GM21786 (cell line): ENCODE results near the gene OR2H2.

Experiments used
- ATAC-seq: cut with Tn5 transposase; IDR thresholded peaks from one replicate; pipeline ENCODE4 v1.9.1; 2021; ENCODE audit not compliant: unreplicated experiment

OR2H2 gene

GRCh38 chr6:29590218-29590808 is 5.4 kb downstream of the OR2H2 start:
- ATAC-seq = no peak

GRCh38 chr6:29591677-29592076 is 6.8 kb downstream of the OR2H2 start:
- no peak for ATAC-seq

- no peak for ATAC-seq
Observed at GRCh38 chr6:29593199-29593855, 8.4 kb downstream of the OR2H2 start.

GRCh38 chr6:29596381-29596900 is 11.5 kb downstream of the OR2H2 start:
- no peak for ATAC-seq

GRCh38 chr6:29597184-29597583 is 12.3 kb downstream of the OR2H2 start:
- no peak for ATAC-seq

- no peak for ATAC-seq
Observed at GRCh38 chr6:29598172-29598747, 13.3 kb downstream of the OR2H2 start.

- no peak for ATAC-seq
Observed at GRCh38 chr6:29602564-29603361, 17.8 kb downstream of the OR2H2 start.

GRCh38 chr6:29603456-29603855 is 18.5 kb downstream of the OR2H2 start:
- ATAC-seq = no peak

GRCh38 chr6:29603930-29604329 is 19.0 kb downstream of the OR2H2 start:
- no peak for ATAC-seq

GRCh38 chr6:29608131-29608530 is 23.2 kb downstream of the OR2H2 start:
- ATAC-seq = no peak

GRCh38 chr6:29610540-29610939 is 25.6 kb downstream of the OR2H2 start:
- no peak for ATAC-seq

- ATAC-seq = no peak
Observed at GRCh38 chr6:29611426-29611825, 26.5 kb downstream of the OR2H2 start.

GRCh38 chr6:29617782-29618554 is 33.0 kb downstream of the OR2H2 start:
- no peak for ATAC-seq

GRCh38 chr6:29619578-29620160 is 34.7 kb downstream of the OR2H2 start:
- ATAC-seq = no peak

- ATAC-seq = no peak
Observed at GRCh38 chr6:29620630-29621029, 35.7 kb downstream of the OR2H2 start.

GRCh38 chr6:29624520-29624961 is 39.6 kb downstream of the OR2H2 start:
- ATAC-seq = no peak

- no peak for ATAC-seq
Observed at GRCh38 chr6:29625337-29625930, 40.5 kb downstream of the OR2H2 start.

GRCh38 chr6:29626948-29627754 is 42.2 kb downstream of the OR2H2 start:
- no peak for ATAC-seq

- no peak for ATAC-seq
Observed at GRCh38 chr6:29627755-29628418, 43.0 kb downstream of the OR2H2 start.
